DMS 273 (cell line): ENCODE measurements around the gene TSPO.
"Not testable (repeated sequence)": the region's sequence is repeated elsewhere in the genome, so short reads cannot be mapped to it uniquely, and the experiment has no call there.

Source experiments
- DNase-seq: peaks from one replicate; lab custom pipeline; 2025; ENCODE audit not compliant: unreplicated experiment; lab: John Stamatoyannopoulos, UW

Gene TSPO

DNA sequence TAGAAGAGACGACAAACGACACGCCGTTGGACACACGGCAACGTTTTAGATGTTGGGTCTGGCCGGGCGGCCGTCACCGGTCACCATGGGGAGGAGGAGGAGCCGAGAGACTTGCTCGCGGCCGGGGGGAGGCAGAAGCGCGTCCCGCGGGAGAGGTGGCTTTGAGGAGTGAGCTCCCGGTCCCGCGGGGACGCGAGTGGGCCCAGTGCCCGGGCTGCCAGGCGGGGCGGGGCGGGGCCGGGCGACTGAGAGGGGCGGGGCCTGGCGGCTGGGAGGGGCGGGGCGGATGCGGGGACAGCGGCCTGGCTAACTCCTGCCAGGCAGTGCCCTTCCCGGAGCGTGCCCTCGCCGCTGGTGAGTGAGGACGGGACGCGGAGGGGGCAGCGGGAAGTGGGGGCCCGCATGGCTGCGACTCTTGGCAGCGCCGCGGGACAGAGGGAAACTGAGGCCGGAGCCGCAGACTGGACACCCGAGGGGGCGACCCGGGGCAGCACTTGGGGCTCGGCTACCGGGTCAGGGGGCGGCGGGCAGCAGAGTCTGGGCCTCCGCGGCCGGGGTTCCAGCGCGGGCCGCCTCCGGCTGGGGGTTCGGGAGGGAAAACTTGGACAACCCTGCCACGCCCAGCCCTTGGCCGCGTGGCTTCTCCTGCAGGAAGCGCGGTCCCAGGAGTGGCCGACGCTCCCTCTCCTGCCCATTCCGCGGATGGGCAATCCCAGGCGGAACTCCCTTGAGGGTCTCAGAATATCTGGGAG lies at the start of gene TSPO:
Gene TSPO, plus strand, starts transcription at position 309 of the 752 bp plus-strand sequence. CDS start 7,680 bp downstream, outside the sequence.
- peak; percentile 60 for DNase-seq

DNA sequence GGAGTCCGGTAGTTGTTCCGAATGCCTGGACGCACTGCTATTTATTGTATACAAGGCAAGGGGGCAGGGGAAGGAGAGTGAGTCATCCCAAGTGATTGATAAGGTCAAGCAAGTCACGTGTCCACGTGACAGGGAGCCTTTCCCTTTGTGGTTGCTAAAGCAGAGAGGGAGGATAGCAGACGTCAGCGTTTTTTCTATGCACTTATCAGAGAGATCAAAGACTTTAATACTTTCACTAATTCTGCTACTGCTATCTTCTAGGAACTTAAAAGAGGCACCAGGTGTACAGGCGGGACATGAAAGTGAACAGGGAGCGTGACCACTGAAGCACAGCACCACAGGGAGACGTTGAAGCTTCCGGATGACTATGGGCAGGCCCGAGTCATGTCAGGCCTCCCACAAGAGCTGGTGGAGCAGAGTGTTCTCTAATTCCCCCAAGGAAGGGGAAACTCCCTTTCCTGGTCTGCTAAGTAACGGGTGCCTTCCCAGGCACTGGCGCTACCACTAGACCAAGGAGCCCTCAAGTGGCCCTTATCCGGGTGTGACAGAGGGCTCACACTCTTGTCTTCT lies 47.2 kb upstream of the TSPO start:
- DNase-seq = not testable (repeated sequence)

DNA sequence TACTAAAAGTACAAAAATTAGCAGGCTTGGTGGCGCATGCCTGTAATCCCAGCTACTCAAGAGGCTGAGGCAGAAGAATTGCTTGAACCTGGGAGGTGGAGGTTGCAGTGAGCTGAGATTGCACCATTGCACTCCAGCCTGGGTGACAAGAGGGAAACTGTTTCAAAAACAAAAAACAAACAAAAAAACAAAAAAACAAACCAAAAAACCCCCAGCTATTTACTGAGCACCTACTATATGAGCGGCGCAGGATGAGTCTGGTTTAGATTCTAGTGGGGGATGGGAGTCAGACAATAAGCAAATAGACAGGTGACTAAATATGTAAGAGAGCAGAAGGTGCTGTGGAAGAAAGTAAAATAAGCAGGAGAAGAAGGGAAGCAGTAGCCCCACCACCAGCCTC lies 46.4 kb upstream of the TSPO start:
- DNase-seq = not testable (repeated sequence)

DNA sequence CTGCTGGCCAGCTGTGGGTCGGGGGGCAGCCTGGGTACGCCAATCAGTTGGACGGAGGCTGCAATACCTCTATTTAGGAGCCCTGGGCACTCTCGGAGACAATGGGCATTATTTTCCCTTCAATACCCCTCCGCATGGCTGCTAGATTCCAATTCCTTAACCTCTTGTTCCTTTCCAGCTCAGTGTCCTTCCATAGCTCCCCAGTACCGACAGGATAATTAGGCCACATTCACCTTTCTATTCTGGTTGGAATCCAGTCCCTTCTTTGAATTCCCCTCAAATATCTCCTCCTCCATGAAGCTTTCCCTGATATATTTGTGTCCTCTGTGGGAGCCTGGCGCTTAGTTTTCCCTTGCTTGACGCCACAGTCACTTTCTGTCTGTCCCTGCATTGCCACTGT lies 45.1 kb upstream of the TSPO start:
- no peak for DNase-seq

DNA sequence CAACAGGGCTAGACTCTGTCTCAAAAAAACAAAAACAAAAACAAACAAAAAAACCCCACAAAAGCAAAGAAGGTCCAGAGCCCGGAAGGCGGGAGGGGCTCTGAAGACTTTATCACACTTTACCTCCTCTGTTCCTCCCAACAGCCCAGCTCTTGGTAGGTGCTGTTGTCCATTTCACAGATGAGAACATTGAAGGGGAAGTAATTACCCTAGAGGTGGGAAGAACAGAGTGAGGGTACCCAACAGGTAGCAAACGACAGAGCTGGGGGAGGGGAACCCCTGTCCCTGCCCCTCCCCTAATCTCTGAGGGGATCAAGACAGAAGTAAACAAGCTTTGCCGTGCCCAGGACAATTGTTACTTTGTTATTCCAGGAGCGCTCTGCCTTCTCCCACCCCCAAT lies 41.8 kb upstream of the TSPO start:
- DNase-seq = no peak

DNA sequence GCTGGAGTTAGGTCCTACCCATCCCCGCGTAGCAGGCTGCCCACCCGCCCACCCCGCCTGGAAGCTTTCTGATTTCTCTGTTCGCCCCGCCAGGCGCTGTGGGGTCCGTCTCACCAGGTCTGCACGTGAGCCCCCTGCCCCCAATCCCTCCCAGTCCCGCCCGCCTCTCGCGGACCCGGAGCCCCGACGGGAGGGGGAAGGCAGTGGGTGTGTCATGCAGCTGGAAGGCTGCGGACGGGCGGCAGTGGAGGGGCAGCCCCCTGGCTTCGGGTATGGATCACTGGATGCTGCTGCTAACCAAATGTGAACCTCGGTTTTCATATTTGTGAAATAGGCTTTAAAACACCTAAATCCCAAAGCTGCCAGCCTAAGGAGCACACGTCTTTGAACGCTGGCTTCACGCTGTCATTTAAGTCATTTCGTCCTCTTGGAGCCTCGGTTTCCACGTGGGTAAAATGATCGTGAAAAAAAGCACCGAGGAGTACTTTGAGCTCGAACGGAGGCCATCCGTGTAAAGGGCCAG lies 41.4 kb upstream of the TSPO start:
- no peak for DNase-seq

DNA sequence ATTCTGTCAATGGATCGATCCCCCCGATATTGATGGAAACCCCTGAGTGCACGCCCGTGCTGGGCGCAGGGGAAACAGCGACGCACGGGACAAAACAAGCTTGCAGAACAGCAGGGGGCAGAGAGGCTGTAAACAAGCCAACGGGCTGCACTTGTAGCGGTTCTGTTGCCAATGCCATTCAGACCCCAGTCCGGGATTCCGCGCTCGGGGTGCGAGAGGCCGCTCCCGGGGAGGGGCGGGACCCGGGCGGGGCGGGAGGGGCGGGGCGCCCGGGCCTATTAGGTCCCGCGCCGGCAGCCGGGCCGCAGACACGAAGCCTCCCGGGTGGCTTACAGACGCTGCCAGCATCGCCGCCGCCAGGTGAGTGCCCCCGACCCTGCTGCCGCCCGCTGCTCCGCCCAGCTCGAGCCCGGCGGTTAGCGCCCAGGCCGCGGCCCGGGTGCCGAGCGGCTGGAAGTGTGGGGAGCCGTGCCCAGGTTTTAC lies 40.9 kb upstream of the TSPO start, which contains the start of gene BIK:
Gene BIK, plus strand, starts transcription at position 307 of the 483 bp plus-strand sequence. CDS start 13,273 bp downstream, outside the sequence.
- peak; percentile 62 for DNase-seq

DNA sequence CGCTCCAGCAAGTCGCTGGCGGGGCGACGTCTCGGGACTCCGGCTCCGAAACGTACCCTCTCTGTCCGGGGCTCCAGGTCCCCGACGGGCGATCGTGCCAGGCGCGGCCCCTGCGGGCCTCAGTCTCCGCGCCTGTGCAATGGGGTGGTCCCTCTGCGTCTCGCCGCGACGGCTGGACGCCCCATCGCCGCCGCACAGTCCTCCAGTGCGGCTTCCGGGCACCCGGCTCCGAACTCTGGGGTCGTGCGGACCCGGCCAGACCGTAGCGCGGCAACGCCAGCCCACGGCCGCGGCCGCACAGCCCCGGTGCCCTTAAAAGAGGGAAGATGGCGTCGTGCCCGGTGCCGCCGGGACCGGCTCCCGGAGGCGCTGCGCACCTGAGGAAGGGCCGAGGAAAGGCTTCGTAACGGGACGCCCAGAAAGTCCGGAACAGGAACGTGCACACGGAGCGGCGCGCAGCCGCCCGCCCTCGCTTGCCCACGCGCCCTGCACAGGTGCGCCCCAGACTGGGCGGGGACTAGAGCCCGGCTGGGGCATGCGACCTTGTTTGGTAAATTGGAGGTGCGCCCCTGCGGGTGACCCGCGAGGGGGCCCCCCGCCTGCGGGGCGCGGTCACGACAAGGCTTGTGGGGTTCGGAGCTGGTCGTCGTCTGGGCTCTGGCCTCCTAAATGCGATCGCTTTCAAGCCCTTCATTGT lies 40.3 kb upstream of the TSPO start:
- DNase-seq = peak; percentile 33

DNA sequence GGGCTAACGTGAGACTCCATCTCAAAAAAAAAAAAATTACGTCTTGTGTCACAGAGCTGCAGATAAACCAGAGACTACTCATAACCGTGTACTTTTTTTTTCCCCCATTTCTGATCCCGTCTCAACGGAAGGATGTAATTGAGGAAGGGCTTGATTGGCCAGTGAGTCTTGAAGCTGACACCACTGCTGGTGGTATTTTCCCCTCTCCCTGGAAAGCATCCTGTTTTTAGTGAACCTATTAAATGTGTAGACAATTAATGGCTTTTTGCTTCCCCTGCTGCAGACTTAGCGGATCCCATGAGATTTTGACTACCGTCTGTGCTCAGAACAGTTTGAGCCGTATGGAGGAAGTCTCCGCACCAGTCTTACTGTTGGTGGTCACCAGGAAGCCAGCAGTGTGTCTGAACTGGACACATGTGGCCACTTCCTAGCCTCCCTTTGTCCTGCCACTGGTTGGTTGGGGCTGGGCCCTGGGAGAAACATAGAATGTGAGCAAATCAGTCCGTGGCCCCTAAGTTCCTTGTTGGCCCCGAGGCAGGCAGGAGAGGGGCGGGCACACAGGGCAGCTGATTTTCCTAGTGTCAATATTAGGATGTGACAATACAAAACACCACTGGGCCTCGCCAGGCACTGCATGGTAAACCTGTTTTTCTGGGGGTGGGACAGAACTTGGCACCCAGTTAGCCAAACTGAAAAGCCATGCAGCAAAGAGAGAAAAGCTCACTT lies 37.7 kb upstream of the TSPO start:
- DNase-seq = no peak

DNA sequence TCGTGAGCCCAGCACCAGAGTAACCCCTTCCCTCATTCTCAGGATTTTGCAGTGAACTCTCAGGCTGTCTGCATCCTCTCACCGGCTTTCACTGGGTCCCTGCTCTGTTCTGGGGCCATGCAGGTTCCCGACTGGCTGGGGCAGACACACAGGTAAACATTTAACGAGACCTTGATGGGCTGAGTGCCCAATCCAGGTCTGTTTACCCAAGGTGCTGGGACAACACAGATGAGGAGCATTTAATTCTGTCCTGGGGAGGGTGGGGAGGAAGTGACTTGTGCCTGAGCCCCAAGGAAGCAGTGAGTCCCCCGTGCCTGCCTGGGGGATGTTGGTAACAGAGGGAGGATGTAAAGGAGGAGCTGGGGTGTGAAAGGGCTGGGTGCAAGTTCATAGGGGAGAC lies 36.4 kb upstream of the TSPO start:
- no peak for DNase-seq

DNA sequence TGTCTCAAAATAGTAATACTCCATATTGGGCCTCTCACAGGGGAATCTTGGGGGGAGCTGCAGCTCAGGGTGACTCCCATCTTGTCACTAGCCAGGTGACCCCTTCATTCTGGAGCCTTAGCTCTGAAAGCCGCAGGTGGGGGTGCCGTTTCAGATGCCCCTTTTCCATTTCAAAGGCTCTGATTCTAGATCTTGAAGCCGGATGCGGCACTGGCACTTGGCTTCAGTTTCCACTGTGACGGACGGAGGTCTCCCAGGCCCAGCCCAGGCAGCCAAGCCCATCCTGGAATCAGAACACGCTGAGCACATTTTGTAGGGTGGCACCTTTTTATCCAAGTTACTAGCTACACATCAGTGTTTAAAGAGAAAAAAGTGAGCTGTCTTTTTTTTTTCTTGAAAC lies 34.4 kb upstream of the TSPO start:
- no peak for DNase-seq

DNA sequence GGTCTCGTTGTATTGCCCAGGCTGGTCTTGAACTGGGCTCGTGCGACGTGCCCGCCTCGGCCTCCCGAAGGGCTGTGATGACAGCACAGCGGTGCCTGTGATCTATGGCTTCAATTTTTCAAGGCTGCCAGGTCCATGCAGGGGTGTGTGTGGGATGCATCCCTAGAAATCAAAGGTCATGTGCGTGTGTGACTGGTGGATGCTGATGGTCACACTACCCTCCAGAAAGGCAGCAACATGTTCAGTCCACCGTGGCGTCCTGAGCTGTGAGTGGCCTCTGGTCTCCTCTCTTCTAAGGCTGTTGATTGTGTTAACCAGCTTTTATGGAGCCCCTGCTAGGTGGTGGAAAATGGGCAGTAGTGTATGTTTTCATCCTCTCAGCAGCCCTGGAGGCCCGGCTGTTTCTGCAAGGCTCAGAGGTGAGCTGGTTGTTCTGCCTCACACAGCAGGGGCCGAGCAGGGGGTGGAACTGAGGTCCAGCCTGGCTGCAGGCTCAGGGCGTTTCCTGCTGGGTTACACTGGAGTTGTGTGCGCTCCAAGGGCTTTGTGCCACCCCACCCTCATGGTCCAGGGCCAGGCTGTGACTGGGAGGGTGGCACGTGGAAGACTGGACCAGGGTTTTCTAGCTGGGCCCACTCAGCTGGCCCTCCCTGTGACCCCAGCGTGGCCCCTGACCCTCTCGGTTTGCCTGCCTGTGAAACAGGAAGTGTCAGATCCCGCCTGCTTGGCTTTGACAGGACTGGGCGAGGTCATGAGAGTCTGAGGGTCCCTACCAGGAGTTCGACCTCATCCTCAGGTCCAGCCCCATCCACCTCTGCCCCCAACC lies 33.1 kb upstream of the TSPO start:
- DNase-seq = no peak

DNA sequence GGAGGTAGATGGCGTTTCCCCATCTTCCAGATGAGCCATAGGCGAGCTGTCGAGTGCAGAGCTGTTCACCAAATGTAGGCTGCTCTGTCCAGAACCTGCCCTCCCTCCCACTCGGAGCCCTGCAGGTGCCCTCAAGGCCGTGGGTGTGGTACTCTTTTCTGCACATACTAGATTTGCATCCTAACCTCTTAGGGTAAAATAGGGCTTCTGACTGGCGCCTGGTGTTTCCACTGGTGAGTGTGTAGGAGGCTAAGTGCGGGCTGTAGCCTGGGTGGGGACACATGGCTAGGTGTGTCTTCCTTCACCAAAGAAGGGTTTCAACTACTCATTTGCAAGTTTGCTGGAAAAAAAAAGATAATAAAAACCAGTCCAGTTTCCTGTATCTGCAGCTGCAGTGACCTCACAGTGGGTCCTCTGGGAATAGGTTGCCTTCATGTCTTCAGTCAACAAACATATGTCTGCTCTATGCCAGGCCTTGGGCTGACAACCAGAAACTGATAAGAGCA lies 32.4 kb upstream of the TSPO start:
- DNase-seq = no peak

DNA sequence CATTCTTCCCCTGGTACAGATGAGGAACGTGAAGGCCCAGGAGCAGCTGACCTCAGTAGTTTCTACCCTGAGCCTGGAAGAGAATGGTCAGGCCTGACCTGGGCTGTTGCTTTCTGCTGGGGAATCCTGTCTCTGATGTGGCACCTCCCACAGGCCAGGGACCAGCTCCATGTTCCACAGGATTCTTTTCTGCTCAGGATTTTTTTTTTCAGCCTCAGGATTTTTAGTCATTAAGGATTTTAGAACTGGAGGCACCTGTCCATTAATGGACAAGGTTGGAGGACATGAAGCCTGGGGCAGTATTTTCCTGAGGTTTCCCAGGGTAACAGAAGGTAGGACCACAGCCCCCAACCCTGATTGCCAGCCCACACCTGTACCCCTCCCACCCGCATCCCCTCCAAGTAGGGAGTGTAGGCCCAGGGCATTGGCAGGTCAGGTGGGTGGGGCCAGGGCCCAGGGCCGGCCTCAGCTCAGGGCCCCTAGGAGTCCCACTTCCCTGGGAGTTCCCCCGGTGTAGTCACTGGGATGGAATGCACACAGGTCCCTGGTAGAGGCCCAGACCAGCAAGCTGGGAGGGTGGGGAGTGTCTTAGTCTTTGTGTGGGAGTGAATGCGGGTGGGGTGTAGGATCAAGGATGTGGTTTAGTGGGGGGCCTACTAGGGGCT lies 24.7 kb upstream of the TSPO start:
- DNase-seq = no peak

DNA sequence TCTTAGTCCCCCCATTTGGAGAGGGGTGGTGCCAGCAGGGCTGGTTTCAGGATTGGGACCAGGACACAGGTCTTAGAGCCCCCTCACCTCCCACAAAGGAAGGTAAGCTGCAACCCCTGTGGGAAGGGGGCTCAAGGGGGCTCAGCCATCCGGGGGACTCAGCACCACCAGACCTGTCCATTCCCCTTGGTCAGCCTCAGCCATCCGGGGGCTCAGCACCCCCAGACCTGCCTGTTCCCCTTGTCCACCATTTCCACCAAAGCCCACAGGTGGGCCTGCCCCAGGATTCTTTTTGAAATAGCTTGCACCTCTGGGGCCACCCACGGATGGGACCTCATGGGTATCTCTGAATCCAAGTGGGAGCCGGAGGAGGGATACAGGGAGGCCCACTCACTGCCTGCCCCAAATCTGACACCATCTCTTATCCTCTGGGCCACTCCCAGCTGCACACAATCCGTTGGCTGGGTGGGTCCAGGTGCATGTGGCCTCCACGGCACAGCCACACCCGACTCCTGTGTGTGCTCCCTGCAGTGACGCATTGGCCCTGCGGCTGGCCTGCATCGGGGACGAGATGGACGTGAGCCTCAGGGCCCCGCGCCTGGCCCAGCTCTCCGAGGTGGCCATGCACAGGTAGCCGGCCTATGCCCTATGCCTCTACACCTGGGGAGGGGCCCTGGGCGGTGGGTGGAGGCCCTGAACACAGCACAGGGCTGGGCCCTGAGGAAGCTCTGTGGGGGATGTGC lies 24.0 kb upstream of the TSPO start:
- no peak for DNase-seq

DNA sequence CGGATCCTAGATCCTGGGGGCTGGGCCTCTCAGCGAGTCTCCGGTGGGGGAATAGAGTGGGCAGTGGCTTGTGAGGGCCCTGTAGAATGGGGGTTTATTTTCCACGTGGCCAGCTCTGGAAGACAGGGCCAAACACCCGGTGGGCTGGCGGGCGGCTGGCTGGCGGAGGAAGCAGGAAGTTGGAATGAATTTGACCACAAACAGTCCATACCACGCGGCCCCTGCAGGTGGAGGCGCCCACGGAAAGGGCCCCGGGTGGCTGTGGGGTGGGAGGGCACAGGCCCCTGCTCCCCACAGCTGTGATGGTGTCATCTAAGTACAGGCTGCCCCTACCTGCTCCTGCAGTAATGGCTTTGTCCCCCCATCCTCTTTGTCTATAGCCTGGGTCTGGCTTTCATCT lies 23.2 kb upstream of the TSPO start:
- DNase-seq = no peak

DNA sequence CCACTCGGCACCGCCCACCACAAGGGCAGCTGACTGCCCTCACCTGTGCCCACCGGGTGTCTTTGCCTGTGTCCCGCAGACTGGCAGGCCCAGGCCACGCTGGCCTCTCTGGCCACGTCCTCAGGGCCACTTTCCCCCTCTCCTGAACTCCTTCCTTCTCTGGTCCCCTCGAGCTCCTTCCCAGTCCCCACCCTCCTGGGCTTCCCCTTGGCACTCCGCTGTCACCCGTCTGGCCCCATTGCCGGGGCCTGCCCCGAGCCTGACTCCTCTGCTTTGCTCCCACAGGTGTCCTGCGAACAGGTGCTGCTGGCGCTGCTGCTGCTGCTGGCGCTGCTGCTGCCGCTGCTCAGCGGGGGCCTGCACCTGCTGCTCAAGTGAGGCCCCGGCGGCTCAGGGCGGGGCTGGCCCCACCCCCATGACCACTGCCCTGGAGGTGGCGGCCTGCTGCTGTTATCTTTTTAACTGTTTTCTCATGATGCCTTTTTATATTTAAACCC lies 22.4 kb upstream of the TSPO start:
- DNase-seq = peak; percentile 42
